ENCODE measurements around the gene DDIT3. TPM values are rescaled to one million over a fixed set of nuclear protein-coding genes. Genes with fewer than 3 reads are reported as not detected.

DDIT3 gene
- total RNA-seq, 1 experiment from 2014 or later, result 14.1 TPM

DNA sequence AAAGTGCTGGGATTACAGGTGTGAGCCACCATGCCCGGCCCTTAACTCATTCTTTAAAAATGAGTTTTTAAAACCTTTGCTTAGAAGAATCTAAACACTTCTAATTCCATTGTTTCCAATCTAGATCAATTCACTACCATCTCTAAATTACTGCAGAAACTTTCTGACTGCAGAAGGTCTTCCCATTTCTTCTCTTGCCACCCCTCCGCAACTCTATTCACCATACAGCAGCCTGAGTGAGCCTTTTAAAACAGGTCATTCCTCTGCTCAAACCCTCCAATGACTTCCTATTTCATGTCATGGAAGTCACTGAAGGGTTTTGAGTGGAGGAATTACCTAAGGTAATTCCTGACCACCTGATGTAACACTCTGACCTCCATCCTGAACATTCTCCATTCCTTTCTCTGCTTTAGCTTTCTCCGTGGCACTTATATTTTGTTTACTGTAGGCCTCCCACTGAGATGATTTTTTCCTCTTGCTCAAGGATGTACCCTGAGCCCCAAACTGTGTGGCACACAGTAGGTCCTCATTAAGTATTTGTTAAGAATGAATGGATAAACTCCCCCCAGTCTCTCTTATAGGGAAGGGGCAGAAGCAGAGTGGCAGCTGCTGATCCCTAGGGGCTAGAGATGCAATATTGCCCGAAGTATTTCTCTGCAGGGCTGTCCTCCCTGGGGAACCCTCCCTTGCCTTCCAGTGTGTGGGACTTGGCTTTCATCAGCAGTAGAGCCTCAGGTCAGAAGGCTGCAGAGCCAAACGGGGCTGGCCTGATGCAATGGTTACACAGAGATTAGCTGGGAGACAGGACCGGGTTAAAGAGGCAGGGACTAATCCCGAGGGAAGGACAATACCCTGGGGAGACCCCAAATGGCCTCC is 1.2 kb downstream of the DDIT3 start:
- H2BK20ac ChIP-seq (ENCODE audit: low read depth, low read length, poor library complexity, severe bottlenecking), result no peak overlapping the region
- 0 out of 2 replicates have a peak, but pooled peaks cover 1% of the 10 kb centered on the region for H3K79me2 ChIP-seq (ENCODE audit: insufficient read depth, low read length)
- peaks cover 22% of the 10 kb centered on the region for H3K23me2 ChIP-seq (ENCODE audit: insufficient read length, low read depth, low read length, poor library complexity, severe bottlenecking)
- H4K5ac ChIP-seq (ENCODE audit: insufficient read length, low read depth, low read length), result no peak overlapping the region
- H3K18ac ChIP-seq (ENCODE audit: insufficient read length, low read depth, low read length), result no peak overlapping the region
- TF ChIP-seq, protein P1, sequence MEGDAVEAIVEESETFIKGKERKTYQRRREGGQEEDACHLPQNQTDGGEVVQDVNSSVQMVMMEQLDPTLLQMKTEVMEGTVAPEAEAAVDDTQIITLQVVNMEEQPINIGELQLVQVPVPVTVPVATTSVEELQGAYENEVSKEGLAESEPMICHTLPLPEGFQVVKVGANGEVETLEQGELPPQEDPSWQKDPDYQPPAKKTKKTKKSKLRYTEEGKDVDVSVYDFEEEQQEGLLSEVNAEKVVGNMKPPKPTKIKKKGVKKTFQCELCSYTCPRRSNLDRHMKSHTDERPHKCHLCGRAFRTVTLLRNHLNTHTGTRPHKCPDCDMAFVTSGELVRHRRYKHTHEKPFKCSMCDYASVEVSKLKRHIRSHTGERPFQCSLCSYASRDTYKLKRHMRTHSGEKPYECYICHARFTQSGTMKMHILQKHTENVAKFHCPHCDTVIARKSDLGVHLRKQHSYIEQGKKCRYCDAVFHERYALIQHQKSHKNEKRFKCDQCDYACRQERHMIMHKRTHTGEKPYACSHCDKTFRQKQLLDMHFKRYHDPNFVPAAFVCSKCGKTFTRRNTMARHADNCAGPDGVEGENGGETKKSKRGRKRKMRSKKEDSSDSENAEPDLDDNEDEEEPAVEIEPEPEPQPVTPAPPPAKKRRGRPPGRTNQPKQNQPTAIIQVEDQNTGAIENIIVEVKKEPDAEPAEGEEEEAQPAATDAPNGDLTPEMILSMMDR (conservative IDR thresholded peaks at IDR 0.05), result no peak
- peak overlapping the region; percentile 87 for H3K4me2 ChIP-seq (ENCODE audit: insufficient read depth, insufficient read length, low read length)
- no peaks in the 10 kb centered on the region for H3K79me1 ChIP-seq (ENCODE audit: insufficient read depth, low read depth, low read length, poor library complexity, severe bottlenecking)
- H3T11ph ChIP-seq (ENCODE audit: low read length), result no peak overlapping the region
- H3K4ac ChIP-seq (ENCODE audit: low read depth, low read length), result no peak overlapping the region
- WGBS (ENCODE audit: extremely low coverage, insufficient read length, low lambda C conversion rate), result no CpG with 5 or more reads among the region's 7 CpGs
- peak overlapping the region; percentile 94 for H3K9ac ChIP-seq (ENCODE audit: extremely low read depth, insufficient read length, low read length)
- H3K4me1 ChIP-seq (ENCODE audit: insufficient read depth, low read length), result peaks cover 3% of the 10 kb centered on the region; the same call in 1 of the 2 replicates
- H2BK15ac ChIP-seq (ENCODE audit: low read depth, low read length), result no peak overlapping the region
- H3K56ac ChIP-seq (ENCODE audit: insufficient read length, low read depth, low read length), result no peak overlapping the region
- Mint-ChIP-seq H3K9me3 (no peaks in the 10 kb centered on the region), H3K27me3 (ENCODE audit: low read depth) (no peaks in the 10 kb centered on the region; the same call in 1 of the 2 replicates), H3K36me3 (ENCODE audit: insufficient read depth in 1 of 3, low read depth in 3 of 3) (peaks cover 40 to 55% (median 54%) of the 10 kb centered on the region in 3 experiments), H3K4me1 (peaks cover 33 to 40% of the 10 kb centered on the region in 2 experiments), H3K4me3 (peak overlapping the region; percentile 93 to 96), H3K27ac (peak overlapping the region; percentile 88 to 99 (median 90))
- H4K20me1 ChIP-seq (ENCODE audit: control insufficient read depth, insufficient read depth, insufficient read length), result no peaks in the 10 kb centered on the region
- no peak overlapping the region for H2BK12ac ChIP-seq (ENCODE audit: insufficient read length, low read depth, low read length)
- peak overlapping the region; percentile 90 for H3K27ac ChIP-seq (ENCODE audit: insufficient read length, low read depth, low read length)
- DNase-seq, result no peak
- H2AFZ ChIP-seq (ENCODE audit: low read length), result no peak overlapping the region
- H2BK5ac ChIP-seq (ENCODE audit: insufficient read length, low read length), result no peak overlapping the region
- no peak overlapping the region for H4K91ac ChIP-seq (ENCODE audit: insufficient read length, low read depth, low read length)
- no peak overlapping the region for H4K8ac ChIP-seq (replicated peaks; ENCODE audit: insufficient read length, low read depth, low read length)
- H2BK120ac ChIP-seq (ENCODE audit: low read depth, low read length, poor library complexity, severe bottlenecking), result no peak overlapping the region
- H3K23ac ChIP-seq (ENCODE audit: insufficient read length, low read depth, low read length), result no peak overlapping the region
- peak overlapping the region; percentile 72; the same call in 1 of the 2 replicates for H3K14ac ChIP-seq (ENCODE audit: insufficient read depth, low read length)
- no peak overlapping the region for H2AK5ac ChIP-seq (ENCODE audit: insufficient read length, low read length)
- no peaks in the 10 kb centered on the region for H3K9me3 ChIP-seq (ENCODE audit: control insufficient read depth, low read depth, low read length)
- no peaks in the 10 kb centered on the region for H3K27me3 ChIP-seq (ENCODE audit: insufficient read depth, low read length)

Data from H9 (cell line).